Panc1 (cell line): ENCODE measurements around the gene TBCE. TPM values are rescaled to one million over a fixed set of nuclear protein-coding genes. Genes with fewer than 3 reads are reported as not detected.

Source experiments
- ATAC-seq: fragments of 200-7000 bp; cut with Tn5 transposase; 2 replicates; pipeline ENCODE4 v1.9.1; 2020; ENCODE audit warnings: mild to moderate bottlenecking, moderate library complexity
- BruUV-seq: library from RNA; stranded (reverse); fragments of 400-500 nt; replicated peaks from 2 replicates; lab custom pipeline; 2021; lab: Mats Ljungman, UMichigan
- CTCF ChIA-PET: fragments of 300-600 bp; sonication (Branson Sonifier 250); formaldehyde crosslinking; loops from one replicate; lab custom pipeline; 2022; ENCODE audit warnings: antibody characterized with exemption; lab: Charles Lee
- POLR2A ChIA-PET: fragments of 300-600 bp; sonication (Branson Sonifier 250); formaldehyde crosslinking; loops from one replicate; lab custom pipeline; 2022; ENCODE audit warnings: antibody characterized with exemption; lab: Charles Lee
- DNase-seq: peaks from one replicate; pipeline ENCODE4 v3.0.0-alpha.2; 2010; ENCODE audit warnings: low read depth, low spot score
- H3K27ac ChIP-seq: 2 replicates; pipeline ENCODE4 v1.5.1; 2011; ENCODE audit warnings: mild to moderate bottlenecking, low read length, inconsistent platforms
- H3K27me3 ChIP-seq: fragments of 200-500 bp; sonication (Bioruptor generic); 2 replicates; pipeline ENCODE4 v1.6.0; 2014; ENCODE audit warnings: low read length, inconsistent platforms; ENCODE audit not compliant: control insufficient read depth, insufficient read depth
- H3K36me3 ChIP-seq: fragments of 200-500 bp; sonication (Bioruptor generic); 2 replicates; pipeline ENCODE4 v1.5.1; 2014; ENCODE audit warnings: inconsistent platforms, mild to moderate bottlenecking, low read length, moderate library complexity; ENCODE audit not compliant: control insufficient read depth, insufficient read depth
- H3K4me1 ChIP-seq: 2 replicates; pipeline ENCODE4 v1.5.1; 2011; ENCODE audit warnings: inconsistent platforms, mild to moderate bottlenecking, low read length, moderate library complexity; ENCODE audit not compliant: control insufficient read depth, insufficient read depth
- H3K4me3 ChIP-seq, 2 experiments: 2 replicates each; pipeline ENCODE4 v1.5.1; 2011 to 2012; ENCODE audit warnings: low read depth in 2 of 2, low read length in 2 of 2, mild to moderate bottlenecking in 2 of 2, inconsistent platforms in 1 of 2, moderate library complexity in 1 of 2
- H3K9me3 ChIP-seq: fragments of 200-500 bp; sonication (Bioruptor generic); 2 replicates; pipeline ENCODE4 v1.5.1; 2014; ENCODE audit warnings: low read depth, mild to moderate bottlenecking, inconsistent platforms, low read length, moderate library complexity; ENCODE audit not compliant: control insufficient read depth, insufficient read depth
- POLR2AphosphoS5 ChIP-seq: IDR thresholded peaks from 2 replicates; pipeline ENCODE4 v1.6.1; 2012; ENCODE audit warnings: mild to moderate bottlenecking, low read depth, low read length, moderate library complexity
- SIN3A ChIP-seq: IDR thresholded peaks from 2 replicates; pipeline ENCODE4 v1.6.1; 2012; ENCODE audit warnings: low read depth, mild to moderate bottlenecking, low read length, moderate library complexity, borderline replicate concordance; ENCODE audit not compliant: insufficient read depth
- TCF7L2 ChIP-seq: IDR thresholded peaks from 2 replicates; pipeline ENCODE4 v1.6.1; 2011; ENCODE audit warnings: mild to moderate bottlenecking, low read depth, low read length, inconsistent platforms
- in situ Hi-C: cut with HindIII; loops from 2 replicates; pipeline ENCODE4 v1.10.0; 2016; ENCODE audit warnings: low sequenced_read_pairs, low pct_unique_long_range_greater_than_20kb
- intact Hi-C: fragments of 100-400 bp; cut with micrococcal nuclease; formaldehyde crosslinking; loops from one replicate; pipeline ENCODE4 v1.10.0; 2022; ENCODE audit not compliant: unreplicated experiment
- total RNA-seq: library from RNA; stranded (reverse); gene quantifications from one replicate; pipeline ENCODE4 v1.2.1, GENCODE V29; 2021; ENCODE audit not compliant: unreplicated experiment
- TF ChIP-seq, protein P1 (sequence below), 2 experiments: IDR thresholded peaks; 2 replicates each; pipeline ENCODE4 v1.6.1; 2011 to 2012; ENCODE audit warnings: low read depth in 2 of 2, control low read depth in 1 of 2, low read length in 1 of 2, mild to moderate bottlenecking in 1 of 2, moderate library complexity in 1 of 2; ENCODE audit not compliant: insufficient read depth in 1 of 2
- TF ChIP-seq, protein P2 (sequence below): fragments of 450-650 bp; IDR thresholded peaks from 2 replicates; pipeline ENCODE4 v1.5.1; 2017; ENCODE audit warnings: mild to moderate bottlenecking

TBCE gene
- total RNA-seq, 1 experiment from 2014 or later, result 72.0 TPM

DNA sequence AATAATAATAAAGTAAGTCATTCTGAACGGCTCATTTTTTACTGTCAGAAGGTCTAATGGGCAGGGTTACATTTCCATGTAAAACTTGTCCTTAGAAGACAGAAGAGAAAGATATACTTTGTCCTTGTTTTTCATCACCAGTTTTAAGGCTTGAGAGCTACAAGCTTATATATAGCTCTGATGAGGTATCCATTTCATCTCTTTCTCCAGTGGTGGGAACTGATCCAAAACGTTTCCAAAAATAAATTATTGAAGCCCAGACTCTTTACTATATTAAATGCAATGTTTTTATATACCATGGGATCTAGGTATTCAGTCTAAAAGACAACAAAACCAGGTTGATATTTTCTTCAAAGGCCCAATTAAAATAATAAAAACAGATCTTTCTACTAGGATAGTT lies 128.3 kb downstream of the TBCE start:
- CTCF ChIA-PET, result no interaction called here
- H3K9me3 ChIP-seq, result no peaks in the 10 kb centered on the region
- in situ Hi-C loops (no loop called here), intact Hi-C loops (no loop called here)
- no peak for ATAC-seq
- no peak for DNase-seq
- peaks cover 19% of the 10 kb centered on the region; the same call in 1 of the 2 replicates for H3K36me3 ChIP-seq
- POLR2A ChIA-PET, result interaction anchor here (0.7 kb wide), 1 partner anchor 9 kb away, joined by 3 read pairs; no protein-coding TSS in a partner anchor
- TF ChIP-seq POLR2AphosphoS5, result no peak
- no peak for TF ChIP-seq TCF7L2
- TF ChIP-seq, protein P1, sequence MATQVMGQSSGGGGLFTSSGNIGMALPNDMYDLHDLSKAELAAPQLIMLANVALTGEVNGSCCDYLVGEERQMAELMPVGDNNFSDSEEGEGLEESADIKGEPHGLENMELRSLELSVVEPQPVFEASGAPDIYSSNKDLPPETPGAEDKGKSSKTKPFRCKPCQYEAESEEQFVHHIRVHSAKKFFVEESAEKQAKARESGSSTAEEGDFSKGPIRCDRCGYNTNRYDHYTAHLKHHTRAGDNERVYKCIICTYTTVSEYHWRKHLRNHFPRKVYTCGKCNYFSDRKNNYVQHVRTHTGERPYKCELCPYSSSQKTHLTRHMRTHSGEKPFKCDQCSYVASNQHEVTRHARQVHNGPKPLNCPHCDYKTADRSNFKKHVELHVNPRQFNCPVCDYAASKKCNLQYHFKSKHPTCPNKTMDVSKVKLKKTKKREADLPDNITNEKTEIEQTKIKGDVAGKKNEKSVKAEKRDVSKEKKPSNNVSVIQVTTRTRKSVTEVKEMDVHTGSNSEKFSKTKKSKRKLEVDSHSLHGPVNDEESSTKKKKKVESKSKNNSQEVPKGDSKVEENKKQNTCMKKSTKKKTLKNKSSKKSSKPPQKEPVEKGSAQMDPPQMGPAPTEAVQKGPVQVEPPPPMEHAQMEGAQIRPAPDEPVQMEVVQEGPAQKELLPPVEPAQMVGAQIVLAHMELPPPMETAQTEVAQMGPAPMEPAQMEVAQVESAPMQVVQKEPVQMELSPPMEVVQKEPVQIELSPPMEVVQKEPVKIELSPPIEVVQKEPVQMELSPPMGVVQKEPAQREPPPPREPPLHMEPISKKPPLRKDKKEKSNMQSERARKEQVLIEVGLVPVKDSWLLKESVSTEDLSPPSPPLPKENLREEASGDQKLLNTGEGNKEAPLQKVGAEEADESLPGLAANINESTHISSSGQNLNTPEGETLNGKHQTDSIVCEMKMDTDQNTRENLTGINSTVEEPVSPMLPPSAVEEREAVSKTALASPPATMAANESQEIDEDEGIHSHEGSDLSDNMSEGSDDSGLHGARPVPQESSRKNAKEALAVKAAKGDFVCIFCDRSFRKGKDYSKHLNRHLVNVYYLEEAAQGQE (IDR thresholded peaks at IDR 0.05; ENCODE audit: insufficient read depth in 1 of 2, low read depth in 2 of 2, low read length in 1 of 2), result no peak
- BruUV-seq, result no TSS peak
- H3K27me3 ChIP-seq, result no peaks in the 10 kb centered on the region
- no peak overlapping the region for H3K27ac ChIP-seq
- H3K4me1 ChIP-seq, result no peaks in the 10 kb centered on the region; the same call in 1 of the 2 replicates
- H3K4me3 ChIP-seq, result no peak overlapping the region

DNA sequence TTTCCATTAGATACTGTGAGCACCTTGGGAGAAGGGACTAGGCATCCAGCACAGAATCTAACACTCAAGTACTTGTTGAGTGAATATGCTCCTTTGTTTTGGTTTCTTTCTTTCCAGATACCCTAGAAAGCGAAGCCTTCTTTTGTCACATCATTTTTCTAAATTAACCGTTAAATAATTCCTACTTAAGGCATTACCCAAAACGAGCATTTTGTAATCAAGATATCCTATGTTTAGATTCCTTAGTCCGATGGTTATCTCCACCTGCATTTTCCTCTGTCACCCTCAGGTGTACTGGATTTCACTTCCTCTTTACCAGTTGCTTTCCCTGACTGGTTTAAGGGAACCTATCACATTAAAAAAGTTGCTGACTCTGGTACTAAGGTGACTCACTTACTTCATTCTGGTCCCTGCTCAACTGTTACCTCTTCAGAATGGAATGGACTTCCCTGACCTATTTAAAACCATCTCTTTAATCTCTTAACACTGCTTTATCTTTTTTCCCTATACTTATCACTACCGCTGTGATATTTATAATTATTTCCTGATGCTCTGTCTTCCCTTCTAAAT lies 133.8 kb downstream of the TBCE start:
- Histone ChIP-seq H3K4me3 (no peak overlapping the region), H3K27me3 (no peaks in the 10 kb centered on the region), H3K4me1 (peaks cover 11% of the 10 kb centered on the region), H3K9me3 (no peaks in the 10 kb centered on the region), H3K27ac (peak overlapping the region; percentile 36), H3K36me3 (no peaks in the 10 kb centered on the region; the same call in none of the 2 replicates)
- no TSS peak for BruUV-seq
- intact Hi-C loops (no loop called here), in situ Hi-C loops (no loop called here)
- ATAC-seq (no peak), DNase-seq (no peak)
- TF ChIP-seq TCF7L2 (no peak), POLR2AphosphoS5 (no peak), SIN3A (no peak)
- TF ChIP-seq, protein P1 (IDR thresholded peaks at IDR 0.05; ENCODE audit: insufficient read depth in 1 of 2, low read depth in 2 of 2, low read length in 1 of 2), result no peak
- TF ChIP-seq, protein P2, sequence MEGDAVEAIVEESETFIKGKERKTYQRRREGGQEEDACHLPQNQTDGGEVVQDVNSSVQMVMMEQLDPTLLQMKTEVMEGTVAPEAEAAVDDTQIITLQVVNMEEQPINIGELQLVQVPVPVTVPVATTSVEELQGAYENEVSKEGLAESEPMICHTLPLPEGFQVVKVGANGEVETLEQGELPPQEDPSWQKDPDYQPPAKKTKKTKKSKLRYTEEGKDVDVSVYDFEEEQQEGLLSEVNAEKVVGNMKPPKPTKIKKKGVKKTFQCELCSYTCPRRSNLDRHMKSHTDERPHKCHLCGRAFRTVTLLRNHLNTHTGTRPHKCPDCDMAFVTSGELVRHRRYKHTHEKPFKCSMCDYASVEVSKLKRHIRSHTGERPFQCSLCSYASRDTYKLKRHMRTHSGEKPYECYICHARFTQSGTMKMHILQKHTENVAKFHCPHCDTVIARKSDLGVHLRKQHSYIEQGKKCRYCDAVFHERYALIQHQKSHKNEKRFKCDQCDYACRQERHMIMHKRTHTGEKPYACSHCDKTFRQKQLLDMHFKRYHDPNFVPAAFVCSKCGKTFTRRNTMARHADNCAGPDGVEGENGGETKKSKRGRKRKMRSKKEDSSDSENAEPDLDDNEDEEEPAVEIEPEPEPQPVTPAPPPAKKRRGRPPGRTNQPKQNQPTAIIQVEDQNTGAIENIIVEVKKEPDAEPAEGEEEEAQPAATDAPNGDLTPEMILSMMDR, result no peak
- CTCF ChIA-PET, result no interaction called here
- POLR2A ChIA-PET, result no interaction called here

Other genes with a start within 250 kb of the TBCE start
- gene TOMM20, start 238.6 kb upstream of the TBCE start, total RNA-seq, result 101 TPM
- 104 TPM for gene RBM34, start 206.2 kb upstream of the TBCE start, total RNA-seq
- gene ARID4B, start 39.2 kb upstream of the TBCE start, total RNA-seq, result 37.5 TPM
- 60.6 TPM for gene GGPS1, start 38.9 kb upstream of the TBCE start, total RNA-seq
- gene B3GALNT2, start 137.0 kb downstream of the TBCE start, total RNA-seq, result 40.7 TPM